Measurements from ENCODE around the gene TTC33.
"Not testable (repeated sequence)": the region's sequence is repeated elsewhere in the genome, so short reads cannot be mapped to it uniquely, and the experiment has no call there.

The TTC33 gene

GRCh38 chr5:40679148-40679912 is 76.4 kb downstream of the TTC33 start:
- DNase-seq = peak; percentile 93

- no peak for DNase-seq
Measured at GRCh38 chr5:40678460-40679147, 77.2 kb downstream of the TTC33 start.

- DNase-seq = no peak
Measured at GRCh38 chr5:40678026-40678425, 77.7 kb downstream of the TTC33 start.

DNA sequence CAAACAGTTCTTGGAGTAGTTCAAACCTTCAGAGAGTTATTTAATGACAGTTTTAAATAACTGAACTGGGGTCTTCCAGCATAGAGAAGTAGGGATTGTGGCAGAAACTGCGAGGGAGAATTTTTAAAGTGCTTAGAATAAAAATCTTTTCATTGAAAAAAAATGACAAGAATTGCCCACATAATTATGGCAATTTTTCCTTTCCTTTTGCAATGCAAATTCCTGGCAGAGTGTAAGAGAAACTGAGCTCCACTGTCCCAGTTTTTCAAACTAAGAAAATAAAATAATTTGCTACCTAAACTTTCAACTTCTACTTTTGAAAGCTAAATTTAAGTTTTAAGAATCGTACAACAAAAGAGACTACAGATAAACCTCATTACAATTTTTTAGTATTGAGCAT is 78.3 kb downstream of the TTC33 start:
- DNase-seq = no peak

DNA sequence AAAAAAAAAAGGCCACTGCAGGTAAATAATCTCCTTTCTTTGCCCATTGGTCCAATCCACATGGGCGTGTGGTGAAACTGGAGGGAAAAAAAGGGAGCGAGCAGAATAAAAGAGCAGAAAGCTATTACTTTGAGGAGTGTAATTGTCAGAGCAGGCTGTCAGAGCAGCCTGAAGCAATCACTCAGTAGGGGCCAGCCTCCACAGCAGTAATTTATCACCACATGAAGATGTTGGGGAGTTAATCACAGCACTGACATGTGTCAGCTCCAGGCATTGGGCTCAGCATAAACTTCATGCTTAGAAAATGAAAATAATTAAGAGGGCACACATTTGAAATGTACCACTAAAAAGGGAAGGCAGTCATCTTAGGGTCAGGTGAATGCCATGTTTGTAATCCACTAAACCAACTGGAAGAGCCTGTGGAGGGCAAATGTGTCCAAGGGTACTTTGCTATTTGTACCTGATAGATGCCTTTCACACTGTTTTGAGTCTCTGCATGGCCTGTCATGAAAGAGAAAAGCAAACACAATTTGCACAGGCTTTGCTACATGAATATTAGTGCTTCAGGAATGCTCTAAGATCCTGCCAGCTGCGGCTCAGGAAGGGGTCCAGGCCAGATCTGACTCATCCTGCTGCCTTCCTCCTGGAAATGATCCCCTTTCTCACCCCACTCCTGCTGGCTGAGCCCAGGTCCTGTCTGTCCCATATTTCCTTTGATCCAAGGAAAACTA is 79.0 kb downstream of the TTC33 start:
- peak; percentile 61 for DNase-seq

GRCh38 chr5:40675396-40676133 is 80.2 kb downstream of the TTC33 start:
- DNase-seq = no peak

DNA sequence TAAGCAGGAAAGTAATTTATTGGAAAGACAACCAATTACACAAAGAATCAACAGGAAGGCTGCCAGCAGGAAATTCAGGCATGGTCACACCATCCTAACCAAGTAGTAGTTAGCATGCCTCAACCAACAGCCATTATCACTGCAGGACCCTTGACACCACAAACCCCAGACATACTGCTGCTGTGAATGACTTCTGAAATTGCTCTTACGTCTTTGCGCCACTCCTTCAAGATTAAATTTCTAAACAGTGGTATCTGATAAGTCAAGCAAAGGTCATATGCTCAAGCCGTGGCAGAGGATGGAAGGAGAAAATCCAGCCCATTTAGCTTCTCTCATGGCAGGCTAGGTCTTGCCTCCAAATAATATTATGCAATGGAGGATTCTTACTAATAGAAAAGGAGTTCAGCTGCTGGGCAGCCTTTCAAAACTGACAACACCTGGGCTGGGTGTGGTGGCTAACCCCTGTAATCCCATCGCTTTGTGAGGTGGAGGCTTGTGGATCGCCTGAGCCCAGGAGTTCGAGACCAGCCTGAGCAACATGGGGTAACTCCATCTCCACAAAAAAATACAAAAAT is 81.0 kb downstream of the TTC33 start:
- no peak for DNase-seq

- no peak for DNase-seq
Measured at GRCh38 chr5:40672425-40672824, 83.3 kb downstream of the TTC33 start.

GRCh38 chr5:40669606-40670390 is 86.0 kb downstream of the TTC33 start:
- no peak for DNase-seq

- DNase-seq = no peak
Measured at GRCh38 chr5:40667161-40667663, 88.5 kb downstream of the TTC33 start.

DNA sequence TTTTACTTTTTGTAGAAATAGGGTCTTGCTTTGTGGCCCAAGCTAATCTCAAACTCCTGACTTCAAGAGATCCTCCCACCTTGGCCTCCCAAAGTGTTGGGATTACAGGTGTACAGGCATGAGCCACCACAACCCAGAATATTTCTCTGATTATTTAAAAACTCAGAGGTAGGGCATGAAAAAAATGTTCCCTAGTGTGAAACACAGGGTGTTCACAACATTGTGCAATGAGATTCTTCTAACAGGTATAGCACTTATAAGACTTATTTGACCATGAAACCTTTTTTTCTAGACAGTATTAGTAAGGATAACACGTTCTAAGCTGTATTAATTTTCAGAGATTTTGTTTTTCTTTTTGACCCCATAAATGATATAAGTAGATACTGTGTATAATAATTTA is 89.1 kb downstream of the TTC33 start:
- no peak for DNase-seq

DNA sequence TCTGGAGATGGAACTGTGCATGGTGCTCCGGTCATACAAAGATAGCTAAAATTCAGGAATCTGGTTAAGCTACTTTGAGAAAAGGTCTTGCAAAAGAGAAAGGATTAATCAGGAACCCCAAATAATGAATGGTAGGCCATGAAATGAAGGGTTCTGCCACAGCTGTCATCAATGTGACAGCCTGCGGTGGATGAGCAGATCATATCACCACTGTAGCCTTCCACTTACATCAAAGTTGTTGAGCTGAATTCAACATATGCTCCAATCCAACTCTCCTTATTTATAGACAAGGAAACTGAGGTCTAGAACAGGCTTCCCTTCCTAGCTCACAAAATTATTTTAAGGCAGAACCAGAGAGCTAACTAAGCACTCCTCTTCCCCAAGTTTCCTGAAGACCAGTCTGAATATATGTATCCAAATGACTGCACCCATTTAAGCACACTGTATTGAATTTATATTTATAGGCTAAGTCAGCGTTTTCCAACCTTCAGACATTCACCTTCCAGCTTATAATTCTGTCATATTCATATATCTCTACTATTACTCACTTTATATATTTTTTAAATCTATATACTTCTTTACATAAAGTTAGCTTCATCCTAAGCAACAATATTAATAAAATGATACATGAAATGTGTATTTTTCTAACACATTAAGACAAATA is 90.0 kb downstream of the TTC33 start:
- DNase-seq = no peak

DNA sequence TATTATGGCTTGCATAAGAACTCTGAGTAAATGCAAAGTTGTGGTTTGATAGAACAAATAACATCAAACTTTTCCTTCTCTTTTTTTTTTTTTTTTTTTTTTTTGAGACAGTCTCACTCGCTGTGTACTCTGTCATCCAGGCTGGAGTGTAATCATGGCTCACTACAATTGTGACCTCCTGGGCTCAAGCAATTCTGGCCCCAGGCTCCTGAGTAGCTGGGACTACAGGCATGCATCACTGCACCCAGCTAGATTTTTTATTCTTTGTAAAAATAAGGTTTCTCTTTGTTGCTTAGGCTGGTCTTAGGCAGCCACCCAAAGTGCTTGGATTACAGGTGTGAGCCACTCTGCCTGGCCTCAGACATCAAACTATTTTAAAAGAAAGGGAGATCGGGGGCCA is 95.0 kb downstream of the TTC33 start:
- no peak for DNase-seq

GRCh38 chr5:40656766-40657165 is 99.0 kb downstream of the TTC33 start:
- DNase-seq = no peak

DNA sequence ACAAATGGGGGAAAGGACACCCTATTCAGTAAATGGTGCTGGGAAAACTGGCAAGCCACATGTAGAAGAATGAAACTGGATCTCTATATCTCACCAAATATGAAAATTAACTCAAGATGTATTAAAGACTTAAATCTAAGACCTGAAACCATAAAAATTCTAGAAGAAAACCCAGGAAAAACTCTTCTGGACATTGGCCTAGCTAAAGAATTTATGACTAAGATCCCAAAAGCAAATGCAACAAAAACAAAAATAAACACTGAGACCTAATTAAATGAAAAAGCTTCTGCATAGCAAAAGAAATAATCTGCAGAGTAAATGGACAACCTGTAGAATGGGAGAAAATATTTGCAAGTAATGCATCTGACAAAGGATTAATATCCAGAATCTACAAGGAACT is 99.7 kb downstream of the TTC33 start:
- not testable (repeated sequence) for DNase-seq

DNA sequence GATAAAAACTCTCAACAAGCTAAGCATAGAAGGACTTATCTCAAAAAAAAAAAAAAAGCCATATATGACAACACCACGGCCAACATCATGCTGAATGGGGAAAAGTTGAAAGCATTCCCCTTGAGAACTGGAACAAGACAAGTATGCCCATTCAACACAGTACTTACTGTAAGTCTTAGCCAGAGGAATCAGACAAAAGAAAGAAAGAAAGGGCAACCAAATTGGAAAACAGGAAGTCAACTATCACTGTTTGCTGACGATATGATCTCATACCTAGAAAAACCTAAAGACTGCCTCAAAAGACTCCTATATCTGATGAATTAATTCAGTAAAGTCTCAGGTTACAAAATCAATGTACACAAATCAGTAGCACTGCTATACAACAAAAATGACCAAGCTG is 100.6 kb downstream of the TTC33 start:
- no peak for DNase-seq

DNA sequence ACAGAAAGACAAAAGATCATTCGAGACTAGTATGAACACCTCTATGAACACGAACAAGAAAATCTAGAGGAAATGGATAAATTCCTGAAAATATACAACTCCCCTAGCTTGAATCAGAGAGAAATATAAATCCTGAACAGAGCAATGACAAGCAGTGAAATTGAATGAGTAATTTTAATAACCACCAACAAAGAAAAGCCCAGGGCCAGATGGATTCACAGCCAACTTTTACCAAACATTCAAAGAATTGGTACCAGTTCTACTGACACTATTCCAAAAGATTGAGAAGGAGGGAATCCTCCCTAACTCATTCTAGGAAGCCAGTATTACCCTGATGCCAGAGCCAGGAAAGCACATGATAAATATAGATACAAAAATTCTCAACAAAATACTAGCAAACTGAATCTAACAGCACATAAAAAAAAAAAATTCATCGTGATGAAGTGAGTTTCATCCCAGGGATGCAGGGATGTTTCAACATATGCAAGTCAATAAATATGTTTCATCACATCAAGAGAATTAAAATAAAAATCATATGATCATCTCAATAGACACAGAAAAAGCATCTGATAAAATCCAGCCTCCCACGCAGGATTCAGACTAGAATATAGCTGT is 101.3 kb downstream of the TTC33 start:
- DNase-seq = no peak

- DNase-seq = no peak
Measured at GRCh38 chr5:40653221-40654022, 102.3 kb downstream of the TTC33 start.

- DNase-seq = no peak
Measured at GRCh38 chr5:40652441-40653220, 103.1 kb downstream of the TTC33 start.

Data from SHP77 treated with DMSO at 0.1 percent for 48 hours (cell line).